Fibroblast of mammary gland (primary cell): ENCODE measurements around the gene TMEM163.

Source experiments
- DNase-seq: peaks from one replicate; pipeline ENCODE4 v3.0.0-alpha.2; 2010; ENCODE audit warnings: low read depth
- H3K4me3 ChIP-seq: 2 replicates; pipeline ENCODE4 v1.5.1; 2011; ENCODE audit warnings: low read depth, mild to moderate bottlenecking, low read length, moderate library complexity; ENCODE audit not compliant: control insufficient read depth
- CTCF ChIP-seq: conservative IDR thresholded peaks from 2 replicates; pipeline ENCODE4 v1.5.1; 2011; ENCODE audit warnings: low read depth, low read length, inconsistent platforms; ENCODE audit not compliant: control insufficient read depth, insufficient read depth

TMEM163 gene

GRCh38 chr2:134416018-134416417 lies 302.8 kb downstream of the TMEM163 start:
- DNase-seq: no peak
- no peak for TF ChIP-seq CTCF

GRCh38 chr2:134413912-134414311 lies 304.9 kb downstream of the TMEM163 start:
- DNase-seq: no peak
- no peak for TF ChIP-seq CTCF
- no peak overlapping the region for H3K4me3 ChIP-seq

More at GRCh38 chr2:134416018-134416417, 302.8 kb downstream of the TMEM163 start:
- H3K4me3 ChIP-seq: no peak overlapping the region

- no peak for DNase-seq
- no peak overlapping the region for H3K4me3 ChIP-seq
- no peak for TF ChIP-seq CTCF
Measured at GRCh38 chr2:134413430-134413829, 305.4 kb downstream of the TMEM163 start.

- no peak for DNase-seq
- no peak for TF ChIP-seq CTCF
- no peak overlapping the region for H3K4me3 ChIP-seq
Measured at GRCh38 chr2:134412639-134412999, 306.2 kb downstream of the TMEM163 start.

- peak; percentile 84 for TF ChIP-seq CTCF
- DNase-seq: peak; percentile 87
- no peak overlapping the region for H3K4me3 ChIP-seq
Measured at GRCh38 chr2:134411828-134412638, 306.8 kb downstream of the TMEM163 start.

- DNase-seq: no peak
- no peak for TF ChIP-seq CTCF
- H3K4me3 ChIP-seq: no peak overlapping the region
Measured at GRCh38 chr2:134411279-134411827, 307.4 kb downstream of the TMEM163 start.
